ENCODE data around the gene MSI2. TPM values are rescaled to one million over a fixed set of nuclear protein-coding genes. Genes with fewer than 3 reads are reported as not detected.

Gene MSI2
- total RNA-seq, 6 experiments from 2014 or later = 12.0 to 22.6 (median 19.4) TPM

DNA sequence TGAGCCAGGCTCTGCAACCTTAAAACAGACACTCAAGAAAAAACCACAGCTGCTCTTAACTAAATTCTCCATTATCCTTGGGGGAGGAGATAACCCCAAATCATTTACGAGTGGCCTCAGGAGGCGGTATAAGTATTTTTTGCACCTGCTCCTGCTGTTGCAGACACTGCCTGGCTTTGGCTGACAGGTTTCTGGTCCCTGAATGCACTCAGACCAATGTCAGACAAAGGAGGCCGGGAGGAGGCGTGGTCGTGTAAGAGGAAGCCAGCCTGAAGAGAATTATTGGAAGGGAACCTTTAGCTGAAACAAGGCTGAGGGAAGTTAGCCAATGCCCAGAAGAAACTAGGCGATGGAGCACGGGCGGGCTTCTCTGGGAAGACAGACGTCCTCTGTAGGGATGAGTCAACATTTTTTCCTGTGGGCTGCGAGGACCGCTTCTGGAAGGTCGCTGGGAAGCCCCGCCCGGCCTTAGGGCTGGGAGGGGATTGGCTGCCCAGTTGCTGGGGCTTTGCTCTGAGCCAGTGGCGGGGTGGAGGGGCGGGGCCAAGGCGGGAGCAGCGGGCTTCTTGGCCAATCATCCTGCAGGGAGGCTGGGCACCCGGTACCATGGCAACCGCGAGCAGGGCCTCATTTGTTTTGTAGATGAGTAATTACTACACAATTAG is 406.5 kb downstream of the MSI2 start:
- no peak for TF ChIP-seq POLR2A (IDR thresholded peaks at IDR 0.05)
- TF ChIP-seq, protein P1, sequence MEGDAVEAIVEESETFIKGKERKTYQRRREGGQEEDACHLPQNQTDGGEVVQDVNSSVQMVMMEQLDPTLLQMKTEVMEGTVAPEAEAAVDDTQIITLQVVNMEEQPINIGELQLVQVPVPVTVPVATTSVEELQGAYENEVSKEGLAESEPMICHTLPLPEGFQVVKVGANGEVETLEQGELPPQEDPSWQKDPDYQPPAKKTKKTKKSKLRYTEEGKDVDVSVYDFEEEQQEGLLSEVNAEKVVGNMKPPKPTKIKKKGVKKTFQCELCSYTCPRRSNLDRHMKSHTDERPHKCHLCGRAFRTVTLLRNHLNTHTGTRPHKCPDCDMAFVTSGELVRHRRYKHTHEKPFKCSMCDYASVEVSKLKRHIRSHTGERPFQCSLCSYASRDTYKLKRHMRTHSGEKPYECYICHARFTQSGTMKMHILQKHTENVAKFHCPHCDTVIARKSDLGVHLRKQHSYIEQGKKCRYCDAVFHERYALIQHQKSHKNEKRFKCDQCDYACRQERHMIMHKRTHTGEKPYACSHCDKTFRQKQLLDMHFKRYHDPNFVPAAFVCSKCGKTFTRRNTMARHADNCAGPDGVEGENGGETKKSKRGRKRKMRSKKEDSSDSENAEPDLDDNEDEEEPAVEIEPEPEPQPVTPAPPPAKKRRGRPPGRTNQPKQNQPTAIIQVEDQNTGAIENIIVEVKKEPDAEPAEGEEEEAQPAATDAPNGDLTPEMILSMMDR (IDR thresholded peaks at IDR 0.05) = no peak
- no peaks in the 10 kb centered on the region for H3K4me1 ChIP-seq
- H3K36me3 ChIP-seq = no peaks in the 10 kb centered on the region
- H3K4me3 ChIP-seq = no peak overlapping the region
- peak; percentile 85 to 92 (median 88) for ATAC-seq
- H3K27ac ChIP-seq = no peak overlapping the region
- H3K27me3 ChIP-seq = no peaks in the 10 kb centered on the region
- DNase-seq = peak; percentile 72 to 77 (median 74)
- 46% methylated on average over 10 of the region's 21 CpGs for WGBS (ENCODE audit: insufficient coverage, low coverage, low lambda C conversion rate, missing lambda C conversion rate)
- intact Hi-C loops (cut with DNase I) = no loop called here
- H3K9me3 ChIP-seq = no peaks in the 10 kb centered on the region

DNA sequence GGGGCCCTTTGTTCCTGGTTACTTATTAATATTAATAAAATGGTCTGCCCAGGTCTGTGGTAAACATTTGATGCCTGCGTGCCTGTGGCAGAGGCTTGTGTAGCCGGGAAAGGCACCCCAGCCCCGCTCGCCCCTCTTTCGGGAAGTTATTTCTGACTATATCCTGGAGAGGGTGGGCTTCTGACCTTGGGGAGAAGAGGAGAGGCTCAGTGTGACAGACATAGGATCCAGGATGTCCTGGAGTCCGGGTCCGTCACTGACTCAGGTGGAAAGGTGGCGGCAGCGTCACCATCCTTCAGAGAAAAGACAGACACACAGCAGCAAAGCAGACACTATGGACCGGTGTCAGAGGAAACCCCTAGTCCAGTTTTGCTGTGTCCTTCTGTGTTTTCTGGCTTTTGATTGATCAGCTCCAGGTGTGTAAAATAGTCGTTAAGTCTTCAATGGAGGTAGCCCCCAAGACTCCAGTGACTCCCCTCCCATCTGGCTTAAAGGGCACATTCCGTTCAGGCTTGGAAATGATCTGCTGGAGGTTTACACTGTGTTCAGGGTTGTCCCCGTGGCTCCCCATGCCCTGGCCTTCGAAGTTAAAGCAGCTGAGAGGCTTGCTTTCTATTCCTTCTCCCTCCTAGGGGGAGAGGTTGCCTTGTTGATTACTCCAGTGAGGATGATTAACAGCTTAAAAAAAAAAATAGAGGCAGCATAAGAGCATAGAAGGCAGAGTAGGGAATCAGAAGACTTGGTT is 407.2 kb downstream of the MSI2 start:
- no peaks in the 10 kb centered on the region for H3K36me3 ChIP-seq
- H3K27me3 ChIP-seq = no peaks in the 10 kb centered on the region
- H3K4me3 ChIP-seq = no peak overlapping the region
- DNase-seq = no peak
- H3K9me3 ChIP-seq = no peaks in the 10 kb centered on the region
- intact Hi-C loops (cut with DNase I) = no loop called here
- no peak for ATAC-seq
- no peak for TF ChIP-seq POLR2A (IDR thresholded peaks at IDR 0.05)
- TF ChIP-seq, protein P1 (IDR thresholded peaks at IDR 0.05) = no peak
- 88% methylated on average over 6 of the region's 14 CpGs for WGBS (ENCODE audit: insufficient coverage, low coverage, low lambda C conversion rate, missing lambda C conversion rate)
- no peak overlapping the region for H3K27ac ChIP-seq
- no peaks in the 10 kb centered on the region for H3K4me1 ChIP-seq

DNA sequence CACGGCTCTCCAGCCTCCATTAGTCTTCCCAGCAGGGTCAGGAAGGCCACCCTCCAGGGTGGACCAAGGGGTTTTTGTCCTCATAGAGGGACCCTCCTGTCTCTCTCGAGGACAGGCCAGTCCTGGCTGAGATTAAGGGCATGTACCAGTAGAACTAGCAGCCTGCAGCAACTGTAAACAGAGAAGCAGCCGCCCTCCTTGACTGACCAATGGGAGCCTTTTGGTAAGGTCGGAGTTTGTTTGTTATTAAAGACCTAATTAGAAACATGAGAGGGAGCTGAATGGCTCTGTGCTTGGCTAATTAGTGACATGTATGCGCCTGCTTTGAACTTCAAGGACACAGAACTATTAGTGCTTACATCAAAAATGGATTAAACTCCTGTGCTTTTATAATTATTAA is 408.8 kb downstream of the MSI2 start:
- TF ChIP-seq POLR2A (IDR thresholded peaks at IDR 0.05) = no peak
- TF ChIP-seq, protein P1 (IDR thresholded peaks at IDR 0.05) = no peak
- peak in 1 of 3 donors; percentile 32 for DNase-seq
- WGBS (ENCODE audit: insufficient coverage, low coverage, low lambda C conversion rate, missing lambda C conversion rate) = 71% methylated on average over 2 of the region's 5 CpGs
- no peaks in the 10 kb centered on the region for H3K9me3 ChIP-seq
- H3K4me1 ChIP-seq = no peaks in the 10 kb centered on the region
- no peaks in the 10 kb centered on the region for H3K36me3 ChIP-seq
- H3K4me3 ChIP-seq = no peak overlapping the region
- no peaks in the 10 kb centered on the region for H3K27me3 ChIP-seq
- intact Hi-C loops (cut with DNase I) = no loop called here
- ATAC-seq = peak in 1 of 4 donors; percentile 25
- H3K27ac ChIP-seq = no peak overlapping the region

DNA sequence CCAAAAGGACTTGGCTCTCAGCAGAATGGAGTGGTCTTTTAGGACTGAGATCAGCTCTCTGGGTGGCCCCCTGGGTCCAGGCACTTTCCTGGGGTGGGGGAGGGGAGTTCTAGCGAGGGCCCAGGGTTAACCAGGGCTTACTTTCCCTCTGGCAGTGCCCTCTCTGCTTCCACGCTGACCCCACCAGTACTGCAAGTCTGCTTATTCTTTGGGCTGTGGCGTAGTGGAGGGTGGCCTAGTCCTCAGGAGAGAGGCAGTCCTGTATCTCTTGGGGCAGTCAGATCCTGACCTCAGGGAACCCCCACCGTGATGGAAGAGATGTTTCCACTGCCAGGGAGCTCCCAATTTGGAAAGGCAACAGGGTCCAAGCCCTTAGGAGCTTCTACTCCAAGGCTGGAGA is 409.4 kb downstream of the MSI2 start:
- no peak for TF ChIP-seq POLR2A (IDR thresholded peaks at IDR 0.05)
- TF ChIP-seq, protein P1 (IDR thresholded peaks at IDR 0.05) = no peak
- H3K27ac ChIP-seq = no peak overlapping the region
- ATAC-seq (no peak), DNase-seq (peak in 1 of 3 donors; percentile 16)
- H3K4me3 ChIP-seq = no peak overlapping the region
- no peaks in the 10 kb centered on the region for H3K27me3 ChIP-seq
- no peaks in the 10 kb centered on the region for H3K9me3 ChIP-seq
- 20% methylated on average over 1 of the region's 4 CpGs for WGBS (ENCODE audit: insufficient coverage, low coverage, low lambda C conversion rate, missing lambda C conversion rate)
- H3K4me1 ChIP-seq = no peaks in the 10 kb centered on the region
- intact Hi-C loops (cut with DNase I) = no loop called here
- no peaks in the 10 kb centered on the region for H3K36me3 ChIP-seq

All from right lobe of liver (tissue), 6 donors.